GM21528 (cell line): ENCODE measurements around the gene HOXC5.
"Not testable (repeated sequence)": the region's sequence is repeated elsewhere in the genome, so short reads cannot be mapped to it uniquely, and the experiment has no call there.

ENCODE experiments used
- ATAC-seq: cut with Tn5 transposase; IDR thresholded peaks from one replicate; pipeline ENCODE4 v1.9.1; 2021; ENCODE audit warnings: mild to moderate bottlenecking, moderate library complexity; ENCODE audit not compliant: unreplicated experiment, low FRiP score

Gene HOXC5

GRCh38 chr12:54032086-54032619, 697 bp upstream of the HOXC5 start:
- no peak for ATAC-seq

DNA sequence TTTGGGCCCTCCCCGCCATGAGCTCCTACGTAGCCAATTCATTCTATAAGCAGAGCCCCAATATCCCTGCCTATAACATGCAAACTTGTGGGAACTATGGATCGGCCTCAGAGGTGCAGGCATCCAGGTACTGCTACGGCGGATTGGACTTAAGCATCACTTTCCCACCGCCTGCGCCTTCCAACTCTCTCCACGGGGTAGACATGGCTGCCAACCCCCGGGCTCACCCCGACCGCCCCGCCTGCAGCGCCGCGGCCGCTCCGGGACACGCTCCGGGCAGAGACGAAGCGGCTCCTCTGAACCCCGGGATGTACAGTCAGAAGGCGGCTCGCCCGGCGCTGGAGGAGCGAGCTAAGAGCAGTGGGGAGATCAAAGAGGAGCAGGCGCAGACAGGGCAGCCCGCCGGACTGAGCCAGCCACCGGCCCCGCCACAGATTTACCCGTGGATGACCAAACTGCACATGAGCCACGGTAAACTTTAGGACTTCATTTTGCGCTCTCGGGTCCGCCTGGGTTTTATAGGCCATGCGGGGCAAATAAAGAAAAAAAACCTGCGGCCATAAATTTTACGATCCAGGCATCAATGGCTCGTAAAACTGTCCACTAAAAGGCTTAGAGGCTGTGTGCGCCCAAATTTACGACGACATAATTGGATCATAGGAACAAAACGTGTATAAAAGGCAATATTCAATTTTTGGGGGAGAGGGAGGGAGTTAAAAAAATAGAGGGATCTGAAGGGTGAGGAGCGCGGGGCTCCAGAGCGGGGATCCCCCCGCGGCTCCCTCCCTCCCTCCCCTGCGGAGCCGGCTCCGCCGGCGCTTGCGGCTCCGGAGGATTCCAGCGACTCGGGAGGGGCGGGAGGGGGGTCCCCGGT, 493 bp downstream of the HOXC5 start:
- ATAC-seq: no peak

- ATAC-seq: no peak
Measured at GRCh38 chr12:54033980-54034784, 1.3 kb downstream of the HOXC5 start.

DNA sequence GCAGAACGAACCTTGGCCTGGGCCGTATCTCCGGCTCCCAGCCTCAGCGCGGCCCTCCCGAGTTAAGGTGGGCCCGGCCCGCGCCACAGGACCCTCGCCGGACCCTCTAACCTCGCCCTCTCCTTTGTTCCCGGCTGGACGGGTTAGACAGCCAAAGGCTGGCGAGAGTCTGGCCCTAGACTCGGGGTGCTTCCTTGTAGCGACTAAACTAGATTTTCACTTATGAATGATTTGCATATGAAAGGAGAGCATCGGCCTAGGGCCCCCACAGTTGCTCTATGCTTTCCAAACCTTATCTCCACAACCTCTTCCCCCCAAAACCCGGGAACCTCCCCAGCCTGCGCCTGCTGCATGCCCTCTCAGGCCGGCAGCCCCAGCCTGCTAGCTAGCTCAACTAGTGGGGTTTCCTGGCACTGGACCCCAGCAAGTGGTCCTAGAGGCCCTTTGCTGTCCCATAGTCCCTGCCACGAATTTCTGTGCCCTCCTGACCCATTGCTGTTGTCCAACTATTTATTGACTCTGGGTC, 2.0 kb downstream of the HOXC5 start:
- ATAC-seq: no peak

- no peak for ATAC-seq
Measured at GRCh38 chr12:54035568-54036264, 2.9 kb downstream of the HOXC5 start.

DNA sequence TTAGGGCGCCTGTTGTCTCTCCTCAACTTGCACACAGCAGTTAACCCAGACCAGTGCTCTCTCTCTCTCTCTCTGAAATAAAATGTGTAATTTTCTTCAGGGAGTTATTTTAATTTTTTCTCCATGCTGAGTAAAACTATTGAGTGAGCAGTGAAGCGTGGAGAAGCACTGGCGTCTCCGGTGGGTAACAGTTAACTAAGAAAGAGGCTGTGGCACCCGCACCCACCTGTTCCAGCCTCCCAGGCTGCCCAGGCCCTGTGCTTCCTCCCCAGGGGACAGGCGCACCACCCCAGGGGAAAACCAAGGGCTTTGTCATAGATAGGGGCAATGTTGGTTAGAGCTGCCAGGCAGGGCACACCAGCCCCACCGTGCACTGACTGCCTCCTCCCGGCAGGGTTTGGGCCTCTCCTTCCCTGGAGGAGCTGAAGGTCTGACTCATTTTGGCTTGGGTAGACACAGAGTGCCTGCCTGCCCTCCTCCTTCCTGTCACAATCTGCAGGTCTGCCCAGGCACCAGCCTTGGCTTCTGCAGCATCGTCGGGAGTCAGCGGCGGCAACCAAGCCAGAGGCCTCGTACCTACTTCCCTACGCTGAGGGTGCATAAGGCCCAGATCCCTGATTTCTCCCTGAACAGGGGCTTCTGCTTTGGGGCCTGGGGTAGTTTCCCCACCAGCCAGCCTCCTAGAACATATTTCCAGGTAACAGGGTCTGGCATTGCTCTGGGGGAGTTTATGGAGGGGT, 3.9 kb downstream of the HOXC5 start:
- no peak for ATAC-seq

DNA sequence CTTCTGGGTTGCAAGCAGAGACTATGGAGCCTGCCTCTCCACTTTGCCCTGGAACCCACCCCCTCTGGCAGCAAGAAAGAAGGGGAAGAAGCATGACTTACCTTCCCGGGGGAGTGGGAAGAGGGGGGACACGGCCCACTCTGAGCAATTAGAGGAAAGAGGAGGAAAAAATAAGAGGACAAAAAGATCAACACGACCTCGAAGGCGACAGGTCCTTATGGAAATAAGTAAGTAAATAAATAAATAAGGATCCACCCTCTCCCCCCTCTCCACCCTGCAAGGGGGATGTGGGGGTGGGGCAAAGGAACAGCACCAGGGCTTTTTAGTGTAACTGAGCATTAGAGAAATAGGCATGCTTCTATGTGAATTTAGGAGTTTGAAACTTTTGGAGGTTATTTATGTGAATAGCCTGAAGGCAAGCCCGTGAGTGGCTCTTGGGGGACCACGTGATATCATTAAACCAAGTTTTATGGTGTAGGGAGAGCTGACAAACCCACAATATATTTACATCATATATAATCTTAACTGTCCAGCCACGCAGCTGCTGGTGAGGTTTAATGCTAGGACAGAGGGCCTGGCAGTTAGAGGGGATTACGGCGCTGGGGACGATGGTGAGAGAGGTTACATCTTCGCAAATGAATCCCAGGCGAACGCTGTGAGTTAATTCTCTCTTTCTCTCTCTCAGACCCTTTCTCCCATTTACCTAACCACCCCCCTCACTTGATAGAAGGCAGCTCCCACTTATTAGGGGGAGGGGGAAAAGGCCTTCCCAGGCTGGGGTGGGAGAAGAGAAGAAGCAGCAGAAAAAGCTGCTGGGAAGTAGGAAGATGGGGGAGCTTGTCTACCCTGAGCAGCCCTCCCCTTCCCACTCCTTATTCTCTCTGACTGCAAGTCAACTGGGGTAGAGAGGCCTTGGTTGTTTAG, 4.8 kb downstream of the HOXC5 start:
- no peak for ATAC-seq

DNA sequence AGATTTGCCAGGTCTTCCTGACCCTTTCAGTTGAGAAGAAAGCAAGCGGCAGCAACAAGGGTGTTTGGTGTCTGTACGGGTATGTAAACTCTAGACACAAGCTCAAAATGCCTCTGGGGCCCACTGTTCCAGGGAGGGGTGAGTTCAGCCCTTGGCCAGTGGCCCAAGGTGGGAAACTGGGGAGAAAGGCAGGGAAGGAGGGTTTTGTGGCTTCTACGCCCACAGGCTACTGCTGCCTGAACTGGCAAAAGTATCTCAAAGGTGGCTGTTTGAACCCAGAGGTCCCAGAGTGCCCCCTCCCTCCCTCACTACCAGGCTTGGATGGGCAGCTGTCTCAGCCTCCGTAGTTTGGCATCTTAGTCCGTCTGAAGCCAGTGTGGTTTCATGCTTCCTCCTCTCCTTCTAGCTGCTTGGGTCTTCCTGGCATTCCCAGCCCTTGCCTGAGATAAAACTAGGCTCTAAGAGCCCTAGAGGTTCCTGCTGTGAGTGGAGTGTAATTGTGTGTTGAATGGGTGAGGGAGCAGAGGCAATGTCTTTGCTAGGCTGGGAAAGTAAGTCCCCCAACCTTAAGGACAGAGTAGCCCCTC, 5.5 kb downstream of the HOXC5 start:
- ATAC-seq: no peak

GRCh38 chr12:54038871-54039414, 6.1 kb downstream of the HOXC5 start:
- ATAC-seq: no peak

- no peak for ATAC-seq
Measured at GRCh38 chr12:54039417-54040147, 6.7 kb downstream of the HOXC5 start.

GRCh38 chr12:54040148-54040494, 7.3 kb downstream of the HOXC5 start:
- no peak for ATAC-seq

DNA sequence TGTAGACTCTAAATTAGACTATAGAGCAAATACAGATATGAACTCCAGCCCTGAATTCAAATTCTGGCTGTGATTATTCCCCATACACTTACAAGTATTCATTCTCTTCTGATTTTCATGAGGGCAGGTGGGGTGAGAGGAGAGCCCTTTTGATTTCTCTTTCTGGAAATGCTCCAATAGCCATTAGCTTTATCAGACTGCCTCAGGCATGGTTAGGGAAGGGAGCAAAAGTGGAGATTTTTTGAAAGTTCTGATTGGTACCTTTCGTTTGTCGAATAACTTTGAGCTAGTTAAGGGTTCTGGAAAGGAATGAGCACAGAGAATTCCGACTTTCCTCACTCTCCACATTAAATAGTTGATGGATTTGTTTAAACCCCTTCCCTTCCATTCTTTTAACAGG, 7.8 kb downstream of the HOXC5 start:
- no peak for ATAC-seq

DNA sequence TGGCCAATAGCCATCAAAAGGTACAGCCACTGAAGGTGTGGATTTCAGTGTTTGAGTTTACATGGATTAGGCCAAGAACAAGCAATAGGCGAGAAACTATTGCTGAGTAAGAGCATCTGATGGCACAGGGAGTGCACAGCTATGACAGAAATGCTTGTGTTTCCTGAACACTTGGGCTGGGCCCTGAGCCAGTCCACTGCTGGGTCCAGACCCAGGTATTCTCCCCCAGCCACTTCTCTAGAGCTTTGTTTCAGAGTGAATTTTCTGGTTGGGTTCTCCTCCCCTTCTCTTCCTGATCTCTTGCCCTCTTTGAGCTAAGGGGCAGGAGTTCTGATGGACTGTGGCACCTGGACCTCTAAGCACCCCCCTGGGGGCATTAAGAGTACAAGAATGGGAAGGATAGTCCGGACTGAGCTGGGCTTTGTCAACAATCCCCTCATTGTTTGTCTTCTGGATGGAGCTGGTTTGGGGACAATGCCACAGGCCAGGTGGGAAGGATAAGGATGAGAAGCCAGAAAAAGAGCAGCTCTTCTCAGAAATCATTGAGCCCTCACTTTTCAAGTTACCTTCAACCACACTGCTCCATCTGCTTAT, 8.3 kb downstream of the HOXC5 start:
- ATAC-seq: no peak

DNA sequence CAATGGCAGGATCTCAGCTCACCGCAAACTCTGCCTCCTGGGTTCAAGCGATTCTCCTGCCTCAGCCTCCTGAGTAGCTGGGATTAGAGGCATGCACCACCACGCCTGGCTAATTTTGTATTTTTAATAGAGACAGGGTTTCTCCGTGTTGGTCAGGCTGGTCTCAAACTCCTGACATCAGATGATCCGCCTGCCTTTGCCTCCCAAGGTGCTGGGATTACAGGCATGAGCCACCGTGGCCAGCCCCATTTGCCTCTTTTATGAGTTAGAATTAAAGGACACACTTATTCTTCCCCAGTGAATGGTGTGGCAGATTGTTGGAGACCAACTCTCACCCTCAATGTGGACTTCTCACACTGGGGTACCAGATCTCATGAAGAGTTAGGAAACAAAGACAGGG, 9.2 kb downstream of the HOXC5 start:
- not testable (repeated sequence) for ATAC-seq

DNA sequence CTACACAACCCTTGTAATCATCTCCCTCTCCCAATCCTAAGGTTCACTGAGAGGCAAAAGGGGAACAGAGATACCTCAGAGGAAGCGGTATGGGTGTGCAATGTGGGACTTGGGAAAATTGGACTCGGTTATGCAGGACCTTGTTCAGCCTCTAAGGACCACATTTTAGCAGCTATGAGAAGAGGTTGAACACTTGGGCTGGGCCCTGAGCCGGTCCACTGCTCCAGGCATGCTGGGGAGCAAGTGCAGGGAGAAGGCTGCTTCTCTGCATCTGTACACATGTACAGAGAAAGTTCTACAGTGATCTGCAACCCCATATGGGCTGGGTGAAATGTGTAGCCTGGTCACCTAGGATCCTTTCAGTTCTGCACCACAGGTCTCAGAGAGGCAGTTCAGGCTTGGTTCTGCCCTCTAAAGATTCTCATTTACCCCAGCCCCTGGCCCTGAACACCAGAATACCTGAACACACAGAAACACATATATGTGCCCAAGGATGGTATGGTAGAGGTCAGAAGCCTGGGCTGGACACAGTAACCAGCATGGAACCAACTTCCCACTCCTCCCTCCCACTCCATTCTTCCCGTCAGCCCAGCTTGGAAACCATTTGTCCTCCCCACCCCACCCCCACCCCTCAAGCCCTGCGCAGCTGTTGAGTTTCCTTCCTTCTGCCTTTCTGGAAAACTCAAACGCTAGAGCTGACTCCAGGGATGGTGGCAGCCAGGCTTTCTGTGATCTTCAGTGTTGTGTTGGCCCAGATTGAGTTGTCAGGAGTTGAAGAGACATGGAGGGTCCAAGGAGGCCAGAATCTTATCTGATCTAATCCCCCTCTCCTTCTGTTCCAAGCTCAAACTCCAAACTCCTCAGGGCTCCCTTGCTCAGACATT, 10.4 kb downstream of the HOXC5 start:
- no peak for ATAC-seq

GRCh38 chr12:54044425-54045103, 11.7 kb downstream of the HOXC5 start:
- no peak for ATAC-seq
